GM19193 (cell line): ENCODE data around the gene ADORA1.

Experiments used
- POLR2A ChIP-seq: IDR thresholded peaks from 4 replicates; pipeline ENCODE4 v1.6.1; 2011; ENCODE audit not compliant: insufficient read depth, insufficient read length; ENCODE audit errors: extremely low read depth

Gene ADORA1

DNA sequence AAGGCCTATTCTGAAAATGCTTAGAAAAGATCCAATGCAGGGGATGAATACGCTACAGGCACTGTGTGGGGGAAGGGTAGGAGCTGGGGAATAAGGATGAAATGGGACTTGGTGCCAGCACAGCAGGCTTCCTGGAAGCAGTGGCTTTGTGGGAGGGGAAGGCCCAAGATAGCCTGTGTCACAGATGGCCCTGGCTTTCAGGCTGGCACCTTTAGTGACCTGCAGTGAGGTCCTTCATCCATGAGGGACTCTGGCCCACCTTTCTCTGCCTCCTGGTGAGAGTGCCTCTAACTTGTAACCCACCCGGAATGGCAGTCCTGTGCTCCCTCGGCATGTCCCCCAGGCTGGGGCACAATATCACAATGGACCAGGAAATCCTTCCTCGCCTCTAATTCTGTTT lies 58.1 kb downstream of the ADORA1 start:
- TF ChIP-seq POLR2A, result no peak

DNA sequence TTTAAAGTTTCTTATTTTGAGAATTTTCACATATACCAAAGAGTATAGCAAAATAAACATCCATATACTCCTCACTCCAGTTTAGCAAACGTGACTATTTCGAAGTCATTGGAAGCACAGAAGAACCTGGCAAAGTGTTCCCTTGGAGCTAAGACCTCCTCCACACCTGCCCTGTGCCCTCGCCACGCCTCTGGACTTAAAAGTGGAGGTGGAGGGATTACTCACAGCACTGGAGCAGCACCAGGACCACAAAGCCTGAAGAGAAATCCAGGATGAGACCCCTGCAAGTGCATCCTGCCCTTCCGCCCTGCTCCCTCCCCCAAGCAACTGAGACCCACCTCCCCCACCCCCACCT lies 58.5 kb downstream of the ADORA1 start:
- no peak for TF ChIP-seq POLR2A

DNA sequence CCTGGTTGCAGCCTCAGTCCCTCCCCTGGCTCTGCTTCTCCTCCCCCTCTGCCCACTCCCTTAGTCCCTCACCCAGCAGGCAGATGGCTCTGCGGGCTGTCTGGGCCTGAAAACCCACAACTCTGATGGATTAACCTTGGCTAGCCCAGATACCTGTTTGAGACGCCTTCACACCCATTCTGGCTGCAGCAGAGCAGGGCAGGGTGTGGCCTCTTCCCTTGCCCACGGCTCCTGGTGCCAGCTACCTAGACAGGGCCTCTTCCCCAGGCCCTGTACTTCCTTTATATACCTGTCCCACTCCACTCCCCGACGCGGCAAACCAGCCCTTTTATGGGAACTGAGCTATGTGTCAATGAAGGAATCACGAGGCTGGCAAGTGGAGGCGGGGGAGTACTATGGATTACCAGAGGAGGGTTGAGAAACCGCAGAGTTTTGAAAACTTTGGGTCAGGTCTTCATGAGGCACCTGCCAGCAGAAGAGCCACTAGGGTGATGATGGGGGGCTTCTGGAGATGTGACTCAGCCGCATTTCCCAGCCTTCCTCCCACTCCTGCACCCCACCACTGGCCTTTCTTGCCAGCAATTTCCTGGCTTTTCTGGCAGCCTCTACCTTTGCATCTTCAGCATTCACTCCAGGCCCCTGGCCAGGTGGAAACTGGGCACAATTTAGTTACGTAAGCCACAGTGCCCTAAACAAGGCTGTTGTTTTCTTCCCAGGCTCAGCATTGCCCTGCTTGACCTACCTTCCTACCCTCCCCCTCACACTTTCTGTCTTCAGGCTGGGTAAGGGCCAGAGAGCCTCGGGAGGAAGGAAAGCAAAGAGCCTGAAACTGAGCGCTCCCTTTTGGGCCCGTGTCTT lies 59.1 kb downstream of the ADORA1 start, which contains the start of gene CHI3L1:
Gene CHI3L1 (minus strand): TSS at position 259 of the 858 bp plus-strand sequence. CDS start 81 bp downstream, at position 178.
- no peak for TF ChIP-seq POLR2A

DNA sequence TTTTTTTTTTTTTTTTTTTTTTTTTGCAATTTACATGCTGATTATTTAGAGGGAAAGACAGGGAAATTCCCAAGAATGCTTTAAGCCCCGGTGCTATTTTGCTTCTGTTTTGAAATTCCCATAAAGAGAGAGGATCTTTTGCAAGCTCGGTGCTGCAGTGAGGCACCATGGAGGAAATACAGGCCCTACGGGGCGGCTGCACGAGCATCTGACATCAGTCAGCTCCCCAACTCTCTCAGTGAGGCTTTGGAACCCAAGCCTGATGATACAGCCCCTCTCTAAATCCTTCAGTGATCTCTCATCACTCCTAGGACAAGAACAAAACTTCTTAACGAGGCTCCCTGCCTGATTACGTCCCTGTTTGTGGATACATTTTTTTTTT lies 59.8 kb downstream of the ADORA1 start:
- TF ChIP-seq POLR2A, result no peak

DNA sequence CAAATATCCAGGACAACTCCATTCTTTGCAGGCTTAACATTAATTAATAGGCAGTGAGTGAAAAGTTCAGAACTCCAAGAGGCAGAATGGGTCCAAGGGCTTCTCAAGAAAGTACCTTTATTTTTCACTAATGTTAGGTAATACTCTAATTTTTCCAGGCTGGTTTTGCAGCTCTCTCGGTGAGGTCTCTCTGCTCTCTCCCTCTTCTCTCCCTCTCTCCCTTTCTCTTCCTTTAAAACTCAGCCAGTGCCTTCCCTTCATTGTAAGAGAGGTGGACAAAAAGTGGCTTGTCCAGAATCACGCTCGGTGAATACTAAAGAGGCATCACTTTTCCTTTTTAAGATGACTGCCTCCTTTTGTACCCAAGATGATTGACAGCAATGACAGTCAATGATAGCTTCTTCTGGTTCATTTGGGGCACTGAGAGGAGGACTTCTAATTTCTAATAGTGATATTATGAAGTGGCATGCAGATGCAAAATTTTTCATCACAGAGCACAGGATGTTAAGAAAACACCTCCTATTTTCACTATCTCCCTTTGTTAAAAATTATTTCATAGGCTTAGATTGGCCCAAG lies 60.3 kb downstream of the ADORA1 start:
- no peak for TF ChIP-seq POLR2A

DNA sequence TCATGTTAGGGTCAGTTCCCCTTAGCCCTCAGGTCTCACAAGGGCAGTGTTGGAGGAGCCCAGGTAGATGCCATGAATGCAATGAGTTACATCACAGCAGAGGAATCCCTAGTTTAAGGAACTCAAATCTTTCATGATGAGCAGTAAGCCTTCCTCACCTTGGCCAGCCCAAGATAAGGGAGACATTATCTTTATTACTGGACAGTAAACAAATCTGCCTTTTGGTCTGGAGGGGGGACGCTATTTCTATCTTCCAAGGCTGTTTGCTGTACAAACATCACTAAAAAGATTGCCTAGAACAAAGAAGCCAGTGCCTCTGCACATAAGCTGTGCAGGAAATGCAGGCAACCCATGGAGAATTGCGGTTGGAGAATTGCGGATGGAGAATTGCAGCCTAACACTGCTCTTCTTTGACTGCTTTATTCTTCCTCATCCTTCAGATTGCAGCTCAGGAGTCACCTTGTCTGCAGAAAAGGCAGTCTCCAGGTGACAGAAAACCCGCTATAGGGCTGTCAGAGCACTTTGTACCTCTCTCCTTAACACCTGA lies 61.2 kb downstream of the ADORA1 start:
- TF ChIP-seq POLR2A, result no peak

DNA sequence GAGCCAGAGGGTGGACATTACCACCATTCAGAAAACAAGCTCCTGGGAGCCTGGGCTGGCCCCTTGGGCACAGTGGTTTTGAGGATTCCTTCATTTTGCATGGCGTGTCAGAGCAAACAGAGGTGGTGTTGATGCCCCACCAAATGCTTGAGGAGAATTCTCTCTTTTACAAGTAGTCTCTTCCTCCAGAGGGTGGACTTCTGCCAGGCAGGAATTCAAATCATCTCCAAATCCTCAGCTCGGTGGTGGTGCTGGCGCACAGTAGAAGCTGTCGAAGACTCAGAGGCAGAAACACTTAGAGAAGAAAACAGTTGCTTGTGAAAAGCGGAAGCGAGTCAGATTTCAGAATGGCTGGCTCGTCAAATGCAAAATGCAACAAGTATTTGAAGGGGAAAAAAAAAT lies 62.4 kb downstream of the ADORA1 start:
- no peak for TF ChIP-seq POLR2A

DNA sequence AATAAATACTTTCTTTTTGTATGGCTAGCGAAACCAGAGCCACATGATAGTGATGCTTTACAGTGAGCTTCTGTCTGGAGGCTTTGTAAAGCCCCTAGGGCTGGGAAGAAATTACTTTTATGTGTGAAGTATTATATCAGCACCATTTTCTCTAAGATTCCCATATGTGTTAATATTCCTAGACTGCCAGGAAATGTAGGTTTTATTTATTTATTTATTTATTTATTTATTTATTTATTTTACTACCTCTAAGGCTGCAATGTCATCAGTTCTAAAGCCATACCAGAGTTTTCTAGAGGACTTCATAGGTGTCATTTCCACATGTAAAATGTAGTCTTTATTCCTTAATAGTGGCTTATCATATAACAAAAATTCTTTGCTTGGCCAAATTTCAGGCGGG lies 63.4 kb downstream of the ADORA1 start:
- TF ChIP-seq POLR2A, result no peak

DNA sequence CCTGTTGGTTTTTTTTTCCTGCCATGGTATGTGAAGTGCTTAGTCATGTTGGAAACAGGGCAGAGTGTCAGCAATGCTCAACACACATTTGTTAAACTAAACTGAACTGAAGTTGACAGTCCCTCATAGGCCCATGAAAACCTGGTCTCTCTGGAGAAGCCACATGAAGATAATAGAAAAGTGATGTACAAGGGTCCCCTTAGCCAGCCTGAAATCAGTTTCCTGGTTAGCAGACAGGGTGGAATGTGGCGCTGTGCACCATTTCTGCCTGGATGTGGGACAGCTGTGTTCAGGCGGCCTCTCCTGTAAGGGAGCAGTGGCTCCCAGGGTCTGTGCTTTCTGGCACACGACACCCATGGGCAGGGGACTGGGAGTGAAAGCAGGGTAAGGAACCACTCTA lies 68.8 kb downstream of the ADORA1 start:
- TF ChIP-seq POLR2A, result no peak

DNA sequence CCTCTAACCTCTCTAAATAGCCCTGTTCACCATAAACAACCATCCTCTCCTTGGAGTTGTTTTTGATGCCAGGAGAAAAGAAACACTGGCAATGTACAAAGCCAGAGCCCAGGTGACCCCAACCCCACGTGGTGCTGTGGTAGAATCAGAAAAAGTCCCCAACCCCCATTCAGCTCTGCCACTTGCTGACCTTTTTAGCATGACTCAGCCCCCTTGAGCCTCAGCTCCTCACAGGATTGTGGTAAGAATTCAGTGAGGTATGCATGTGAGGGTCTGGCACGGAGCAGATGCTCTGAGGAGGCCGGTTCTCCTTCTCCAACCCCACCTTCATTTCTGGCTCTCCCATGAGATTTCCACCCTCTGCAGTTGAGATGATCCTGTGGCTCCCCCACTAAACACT lies 70.1 kb downstream of the ADORA1 start:
- no peak for TF ChIP-seq POLR2A

DNA sequence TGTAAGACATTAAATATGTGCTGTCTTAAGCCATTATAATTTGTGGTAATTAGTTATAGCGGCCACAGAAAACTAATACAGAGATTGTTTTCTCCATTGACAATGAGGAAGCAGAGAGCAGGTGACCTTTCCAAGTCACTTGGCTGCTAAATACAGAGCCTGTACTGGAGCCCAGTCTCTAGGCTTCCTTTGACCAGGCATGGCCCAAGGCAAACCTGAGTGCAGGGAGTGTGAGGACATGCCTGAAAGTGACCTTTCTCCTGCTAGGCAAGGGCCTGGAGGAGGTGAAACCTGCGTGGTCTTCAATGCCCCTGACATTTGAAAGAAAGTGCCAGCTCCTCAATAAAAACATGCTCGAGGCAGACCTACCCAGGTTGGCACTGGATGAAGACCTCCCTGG lies 71.5 kb downstream of the ADORA1 start:
- TF ChIP-seq POLR2A, result no peak

DNA sequence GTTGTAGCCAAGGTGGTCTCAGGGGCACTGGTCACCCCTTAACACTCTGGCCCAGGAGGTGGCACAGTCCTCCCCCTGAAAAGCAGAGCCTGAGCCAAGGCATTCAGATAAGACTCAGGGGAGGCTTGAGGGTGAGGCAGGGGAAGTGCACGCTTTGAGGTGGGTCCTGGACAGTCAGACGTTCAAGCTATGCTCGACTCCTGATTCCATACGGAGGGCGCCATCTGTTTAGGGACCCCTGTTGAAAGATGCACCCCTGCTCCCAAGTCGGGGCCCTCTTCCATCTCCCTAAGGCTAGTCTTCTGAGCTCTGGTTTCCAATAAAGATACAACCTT lies 71.9 kb downstream of the ADORA1 start:
- TF ChIP-seq POLR2A, result no peak

DNA sequence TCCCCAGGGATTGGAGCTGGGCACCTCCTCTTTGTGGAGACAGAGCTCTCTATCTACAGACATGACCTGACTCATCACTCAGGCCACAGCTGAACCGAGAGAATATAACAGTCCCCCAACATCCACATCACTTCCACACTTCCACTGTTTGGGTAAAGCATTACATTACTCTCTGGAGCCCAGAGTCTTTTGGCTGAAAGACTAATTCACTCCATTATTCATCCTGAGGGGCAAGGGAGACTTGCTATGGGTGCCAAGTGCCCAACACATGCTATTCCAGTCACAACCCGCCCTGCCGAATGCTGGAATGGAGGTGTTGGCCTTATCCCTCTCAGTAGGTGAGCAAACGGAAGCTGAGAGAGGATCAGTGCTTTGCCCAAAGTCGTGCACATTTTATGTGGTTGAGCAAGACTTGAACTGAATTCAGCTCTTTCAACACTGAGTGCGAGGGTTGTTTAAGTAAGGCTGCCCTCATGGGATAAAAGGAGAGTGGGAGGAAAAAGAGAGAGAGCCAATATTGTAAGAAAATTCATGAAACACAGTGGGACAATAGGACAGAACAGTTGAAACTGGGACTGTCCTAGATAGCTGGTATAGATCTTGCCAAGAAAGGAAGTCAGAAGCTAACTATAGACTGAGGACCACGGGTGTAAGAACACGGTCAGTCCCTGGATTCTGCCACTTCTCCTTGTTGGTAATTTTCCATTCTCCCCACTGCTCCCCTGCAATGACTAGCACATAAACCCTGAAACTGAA lies 72.5 kb downstream of the ADORA1 start:
- TF ChIP-seq POLR2A, result no peak

DNA sequence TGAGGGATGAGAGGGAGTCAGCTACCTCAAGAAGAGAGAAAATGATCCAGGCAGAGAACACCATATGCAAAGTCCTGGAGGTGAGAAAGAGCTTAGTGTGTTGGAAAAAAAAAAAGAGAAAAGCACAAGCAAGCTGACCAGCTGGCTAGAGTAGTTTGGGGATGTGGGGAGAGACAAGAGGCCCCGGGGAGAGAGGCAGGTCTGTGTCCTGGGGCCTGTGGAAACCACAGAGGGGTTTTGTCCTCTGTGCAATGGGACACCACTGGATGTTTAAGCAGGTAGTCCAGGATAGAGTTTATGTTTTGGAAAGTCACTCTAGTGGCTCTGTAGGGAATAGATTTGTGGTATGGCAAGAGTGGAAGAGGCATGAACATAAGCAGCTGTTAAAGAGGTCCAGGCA lies 73.4 kb downstream of the ADORA1 start:
- no peak for TF ChIP-seq POLR2A

DNA sequence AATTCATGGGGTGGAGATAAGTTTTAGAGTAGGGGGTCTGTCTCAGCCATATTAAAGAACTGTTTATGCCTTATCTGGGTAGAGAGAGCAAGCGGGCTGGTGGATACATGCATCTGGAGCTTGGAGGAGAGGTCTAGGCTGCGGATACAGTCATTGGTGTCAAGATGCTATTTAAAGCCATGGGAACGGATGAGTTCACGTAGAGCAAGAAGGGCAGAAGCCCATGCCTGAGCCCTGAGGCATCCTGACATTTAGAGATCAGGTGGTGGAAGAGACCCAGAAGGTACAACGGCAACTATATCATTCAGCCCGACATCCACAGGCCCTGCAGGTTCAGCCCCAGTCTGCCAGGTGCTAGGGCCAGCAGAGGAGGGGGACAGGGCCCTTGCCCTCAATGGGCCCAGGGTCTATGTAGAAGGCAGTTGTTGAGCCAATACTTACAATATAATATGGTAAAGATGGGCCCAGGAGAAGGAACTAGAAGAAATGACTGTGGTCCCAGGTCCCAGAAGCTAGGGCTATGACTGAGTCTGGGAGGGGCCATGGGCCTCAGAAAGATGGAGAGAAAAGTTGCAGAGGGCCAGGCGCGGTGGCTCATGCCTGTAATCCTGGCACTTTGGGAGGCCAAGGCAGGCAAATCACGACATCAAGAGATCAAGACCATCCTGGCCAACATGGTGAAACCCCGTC lies 74.1 kb downstream of the ADORA1 start:
- no peak for TF ChIP-seq POLR2A
